IPS-18a (cell line): ENCODE measurements around the gene RALGPS2.

Experiments used
- H3K27ac ChIP-seq: one replicate; pipeline ENCODE4 v1.5.1; 2013; ENCODE audit warnings: low read length
- H3K27me3 ChIP-seq: one replicate; pipeline ENCODE4 v1.6.1; 2013; ENCODE audit warnings: mild to moderate bottlenecking, low read length; ENCODE audit not compliant: control insufficient read depth, insufficient read depth
- H3K36me3 ChIP-seq: one replicate; pipeline ENCODE4 v1.6.1; 2013; ENCODE audit warnings: low read depth, low read length; ENCODE audit not compliant: control insufficient read depth
- H3K4me1 ChIP-seq: one replicate; pipeline ENCODE4 v1.6.1; 2013; ENCODE audit warnings: low read depth, low read length; ENCODE audit not compliant: control insufficient read depth
- H3K4me3 ChIP-seq: one replicate; pipeline ENCODE4 v1.5.1; 2013; ENCODE audit warnings: low read length
- H3K9ac ChIP-seq: one replicate; pipeline ENCODE4 v1.6.1; 2013; ENCODE audit warnings: mild to moderate bottlenecking, low read length, moderate library complexity
- H3K9me3 ChIP-seq: one replicate; pipeline ENCODE4 v1.6.1; 2013; ENCODE audit warnings: low read depth, low read length; ENCODE audit not compliant: control insufficient read depth

The RALGPS2 gene

GRCh38 chr1:178928041-178928440, 203.0 kb downstream of the RALGPS2 start:
- H3K9ac ChIP-seq, result peak overlapping the region; percentile 10
- no peak overlapping the region for H3K4me3 ChIP-seq
- no peaks in the 10 kb centered on the region for H3K36me3 ChIP-seq
- H3K4me1 ChIP-seq, result peaks cover 29% of the 10 kb centered on the region
- peak overlapping the region; percentile 28 for H3K27ac ChIP-seq
- no peaks in the 10 kb centered on the region for H3K27me3 ChIP-seq
- no peaks in the 10 kb centered on the region for H3K9me3 ChIP-seq

- peak overlapping the region; percentile 1 for H3K4me3 ChIP-seq
- H3K36me3 ChIP-seq, result no peaks in the 10 kb centered on the region
- H3K27ac ChIP-seq, result peak overlapping the region; percentile 28
- H3K27me3 ChIP-seq, result no peaks in the 10 kb centered on the region
- peaks cover 29% of the 10 kb centered on the region for H3K4me1 ChIP-seq
- no peaks in the 10 kb centered on the region for H3K9me3 ChIP-seq
- peak overlapping the region; percentile 10 for H3K9ac ChIP-seq
Observed at GRCh38 chr1:178928976-178929375, 203.9 kb downstream of the RALGPS2 start.

GRCh38 chr1:178931858-178932551, 207.0 kb downstream of the RALGPS2 start:
- Histone ChIP-seq H3K36me3 (no peaks in the 10 kb centered on the region), H3K4me3 (no peak overlapping the region), H3K27ac (no peak overlapping the region), H3K27me3 (no peaks in the 10 kb centered on the region), H3K9ac (no peak overlapping the region), H3K4me1 (peaks cover 29% of the 10 kb centered on the region), H3K9me3 (no peaks in the 10 kb centered on the region)

- no peaks in the 10 kb centered on the region for H3K27me3 ChIP-seq
Observed at GRCh38 chr1:178932552-178932906, 207.5 kb downstream of the RALGPS2 start.

DNA sequence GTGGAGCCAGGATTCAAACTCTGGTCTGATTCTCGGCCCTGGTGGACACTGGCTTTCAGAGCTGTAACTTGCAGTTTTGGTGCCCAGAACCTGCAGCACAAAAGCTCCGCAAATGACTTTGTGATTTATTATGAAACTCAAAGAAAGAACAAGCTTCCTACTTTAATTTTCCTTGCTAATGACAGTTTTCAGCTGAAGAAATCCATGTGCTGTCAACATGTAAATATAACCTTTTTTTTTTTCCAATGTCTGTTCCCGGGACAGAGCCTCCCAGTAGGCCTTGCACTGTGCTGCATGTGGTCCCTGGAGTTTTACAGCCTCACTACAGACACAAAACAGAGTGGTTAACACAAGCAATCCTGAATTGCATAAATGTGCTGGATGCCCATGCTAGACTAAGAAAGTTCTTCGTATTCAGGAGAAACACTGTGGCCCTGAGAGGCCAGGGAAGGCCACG, 208.1 kb downstream of the RALGPS2 start:
- Histone ChIP-seq H3K27me3 (no peaks in the 10 kb centered on the region), H3K9ac (no peak overlapping the region), H3K36me3 (no peaks in the 10 kb centered on the region), H3K9me3 (no peaks in the 10 kb centered on the region), H3K4me1 (peaks cover 28% of the 10 kb centered on the region), H3K4me3 (no peak overlapping the region), H3K27ac (no peak overlapping the region)

More at GRCh38 chr1:178932552-178932906, 207.5 kb downstream of the RALGPS2 start:
- H3K9ac ChIP-seq, result no peak overlapping the region
- no peak overlapping the region for H3K27ac ChIP-seq
- no peaks in the 10 kb centered on the region for H3K36me3 ChIP-seq
- peaks cover 29% of the 10 kb centered on the region for H3K4me1 ChIP-seq
- no peak overlapping the region for H3K4me3 ChIP-seq
- no peaks in the 10 kb centered on the region for H3K9me3 ChIP-seq

- Histone ChIP-seq H3K4me1 (peaks cover 21% of the 10 kb centered on the region), H3K27ac (no peak overlapping the region), H3K4me3 (no peak overlapping the region), H3K27me3 (no peaks in the 10 kb centered on the region), H3K9me3 (no peaks in the 10 kb centered on the region), H3K36me3 (no peaks in the 10 kb centered on the region), H3K9ac (no peak overlapping the region)
Observed at GRCh38 chr1:178933709-178934490, 208.9 kb downstream of the RALGPS2 start.

DNA sequence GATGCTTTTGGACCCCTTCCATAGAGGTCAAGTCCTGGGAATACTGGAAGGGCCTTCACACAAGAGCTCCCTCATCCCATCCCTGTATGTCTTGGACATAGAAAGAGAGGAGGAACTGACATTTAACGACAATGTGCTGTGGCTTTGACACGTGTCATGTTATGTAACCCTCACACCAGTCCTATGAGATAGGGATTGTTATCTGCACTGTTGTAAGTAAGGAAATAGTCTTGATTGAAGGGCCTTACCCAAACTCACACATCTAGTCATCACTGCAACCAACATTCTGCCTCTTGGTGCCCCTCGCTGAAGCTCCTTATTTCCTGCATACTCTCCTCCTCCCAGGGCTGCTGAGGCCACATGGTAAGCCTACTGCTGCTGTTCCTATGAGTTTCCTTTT, 209.5 kb downstream of the RALGPS2 start:
- Histone ChIP-seq H3K4me3 (no peak overlapping the region), H3K9me3 (no peaks in the 10 kb centered on the region), H3K27me3 (no peaks in the 10 kb centered on the region), H3K4me1 (peaks cover 14% of the 10 kb centered on the region), H3K9ac (no peak overlapping the region), H3K27ac (no peak overlapping the region), H3K36me3 (no peaks in the 10 kb centered on the region)

- H3K9me3 ChIP-seq, result no peaks in the 10 kb centered on the region
- no peaks in the 10 kb centered on the region for H3K36me3 ChIP-seq
- no peaks in the 10 kb centered on the region for H3K27me3 ChIP-seq
- peaks cover 5% of the 10 kb centered on the region for H3K4me1 ChIP-seq
- no peak overlapping the region for H3K27ac ChIP-seq
- H3K9ac ChIP-seq, result no peak overlapping the region
- H3K4me3 ChIP-seq, result no peak overlapping the region
Observed at GRCh38 chr1:178935610-178936009, 210.6 kb downstream of the RALGPS2 start.

- Histone ChIP-seq H3K9ac (no peak overlapping the region), H3K4me3 (no peak overlapping the region), H3K36me3 (no peaks in the 10 kb centered on the region), H3K4me1 (no peaks in the 10 kb centered on the region), H3K27me3 (no peaks in the 10 kb centered on the region), H3K9me3 (no peaks in the 10 kb centered on the region), H3K27ac (no peak overlapping the region)
Observed at GRCh38 chr1:178937695-178938094, 212.7 kb downstream of the RALGPS2 start.

DNA sequence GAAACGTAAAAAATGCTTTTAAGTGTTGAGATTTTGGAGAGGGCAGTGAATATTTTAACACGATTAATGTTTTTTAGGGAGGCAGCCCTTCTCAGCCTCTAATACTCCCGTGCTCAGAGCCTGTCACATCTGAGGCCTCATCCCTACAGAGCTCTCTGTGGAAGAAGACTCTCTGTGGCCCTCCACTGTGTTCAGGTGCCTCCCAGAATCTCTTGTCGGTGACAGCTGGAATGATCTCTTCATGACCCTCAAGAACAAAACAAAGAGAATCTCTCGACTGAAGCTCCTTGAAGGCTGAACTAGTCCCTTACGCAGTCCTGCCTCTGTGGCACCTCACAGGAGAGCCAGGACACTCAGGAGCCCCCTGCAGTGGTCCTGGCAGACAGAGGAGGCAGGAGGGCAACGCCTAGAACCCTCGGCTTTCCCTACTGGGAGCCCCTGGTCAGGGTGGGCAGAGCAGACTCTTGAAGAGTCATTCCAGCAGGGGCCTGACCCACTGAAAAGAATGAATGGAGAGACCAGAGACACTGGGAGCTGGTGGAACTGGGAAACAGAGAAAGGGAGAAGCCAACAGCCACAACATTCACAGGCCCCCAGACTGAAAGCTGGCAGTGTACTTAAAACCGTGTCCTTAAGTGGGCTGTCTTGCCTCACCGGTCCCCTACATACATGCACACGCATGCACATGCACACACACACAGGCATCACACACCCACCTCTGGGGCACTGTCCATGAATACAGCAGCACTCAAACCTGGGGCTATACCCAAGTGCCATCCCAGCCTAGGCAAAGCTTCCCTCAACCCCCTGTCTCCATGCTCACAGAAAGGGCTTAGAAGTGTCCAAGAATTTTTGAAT, 213.3 kb downstream of the RALGPS2 start:
- no peak overlapping the region for H3K9ac ChIP-seq

DNA sequence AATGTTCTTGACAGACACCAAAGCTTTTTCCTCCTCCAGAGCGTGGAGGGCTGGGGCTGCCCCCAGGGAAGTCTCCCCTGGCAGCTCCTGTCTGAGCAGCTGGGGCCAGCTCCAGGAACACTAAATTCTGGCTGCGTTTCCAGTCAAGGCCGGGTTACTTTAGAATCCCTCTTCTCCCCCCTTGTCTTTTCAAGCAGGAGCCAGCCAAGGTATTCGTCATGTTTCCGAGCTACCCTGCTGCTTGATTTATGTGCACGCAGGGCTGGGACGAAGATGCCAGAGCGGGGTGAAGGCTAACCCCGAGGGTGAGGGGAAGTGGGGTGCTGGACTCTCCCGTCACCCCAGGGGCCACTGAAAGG, 213.9 kb downstream of the RALGPS2 start:
- no peaks in the 10 kb centered on the region for H3K27me3 ChIP-seq
- H3K9me3 ChIP-seq, result no peaks in the 10 kb centered on the region
- no peaks in the 10 kb centered on the region for H3K36me3 ChIP-seq
- H3K27ac ChIP-seq, result no peak overlapping the region
- H3K9ac ChIP-seq, result no peak overlapping the region
- H3K4me1 ChIP-seq, result no peaks in the 10 kb centered on the region
- H3K4me3 ChIP-seq, result no peak overlapping the region

More for the DNA sequence above, 213.3 kb downstream of the RALGPS2 start:
- no peaks in the 10 kb centered on the region for H3K27me3 ChIP-seq
- no peak overlapping the region for H3K4me3 ChIP-seq
- H3K9me3 ChIP-seq, result no peaks in the 10 kb centered on the region
- H3K4me1 ChIP-seq, result no peaks in the 10 kb centered on the region
- H3K27ac ChIP-seq, result no peak overlapping the region
- H3K36me3 ChIP-seq, result no peaks in the 10 kb centered on the region
